NCI-H2227 (cell line): ENCODE measurements around the gene MICAL3.

ENCODE experiments used
- DNase-seq: peaks from one replicate; lab custom pipeline; 2025; ENCODE audit not compliant: unreplicated experiment; lab: John Stamatoyannopoulos, UW

The MICAL3 gene

DNA sequence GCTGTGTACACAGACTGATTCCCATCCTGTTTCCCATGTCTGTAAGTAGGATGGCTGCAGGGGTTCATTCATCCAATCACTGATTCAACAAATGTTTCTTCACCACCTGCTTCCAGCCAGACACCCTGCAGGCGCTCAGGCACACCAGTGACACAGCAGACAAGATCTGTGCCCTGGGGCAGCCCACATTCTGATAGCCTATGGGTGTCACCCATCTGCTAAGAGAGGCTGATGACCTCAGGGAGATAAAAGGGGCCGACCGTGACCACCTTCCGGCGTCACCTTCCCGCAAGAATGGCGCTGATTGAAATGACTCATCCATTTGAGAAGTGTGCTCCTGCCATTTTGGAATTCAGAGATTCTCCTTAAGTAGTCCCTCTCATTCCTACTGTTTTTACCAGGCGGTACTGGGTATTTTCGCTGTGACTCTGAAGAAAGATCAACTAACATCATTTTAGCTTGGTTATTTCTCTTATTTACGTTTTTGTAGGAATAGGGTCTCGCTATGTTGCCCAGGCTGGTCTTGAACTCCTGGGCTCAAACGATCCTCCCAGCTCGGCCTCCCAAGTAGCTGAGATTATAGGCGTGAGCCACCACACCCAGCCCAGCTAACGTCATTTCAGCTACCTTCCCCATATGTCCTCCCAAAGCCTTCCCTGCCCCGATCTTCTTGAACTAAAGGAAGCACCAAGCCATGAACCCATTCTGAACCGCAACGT, 176.8 kb downstream of the MICAL3 start:
- DNase-seq = peak; percentile 32

DNA sequence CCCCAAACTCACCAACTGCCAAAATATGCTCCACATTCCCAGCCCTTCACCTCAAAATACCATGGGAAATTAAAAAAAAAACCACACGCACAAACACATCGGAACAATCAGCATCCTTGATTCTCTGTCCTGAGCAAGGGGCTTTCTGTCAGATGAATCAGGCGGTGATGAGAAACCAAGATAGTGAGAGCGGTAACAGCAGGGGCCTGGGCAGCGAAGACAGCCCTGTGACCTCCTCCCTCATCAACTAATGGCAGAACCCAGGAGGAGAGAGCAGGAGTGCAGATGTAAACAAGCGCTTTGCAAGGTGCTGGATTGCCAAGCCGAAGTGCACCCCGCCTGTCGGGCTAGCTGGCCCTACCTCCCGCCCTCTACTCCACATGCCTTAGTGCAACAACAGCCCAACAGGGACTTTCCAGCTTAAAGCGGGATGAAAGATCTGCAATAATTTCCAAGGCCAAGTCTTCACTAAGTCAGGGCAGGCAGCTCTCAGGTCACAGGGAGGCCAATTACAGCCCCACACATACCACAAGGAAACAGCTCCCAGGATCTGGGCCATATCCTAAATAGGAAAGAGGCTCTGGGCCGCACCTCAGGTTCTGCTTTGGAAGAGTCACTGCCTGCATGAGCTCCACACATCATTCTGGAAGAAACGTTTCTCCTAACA, 177.9 kb downstream of the MICAL3 start:
- DNase-seq = no peak

- no peak for DNase-seq
Measured at GRCh38 chr22:17845790-17846189, 178.6 kb downstream of the MICAL3 start.

DNA sequence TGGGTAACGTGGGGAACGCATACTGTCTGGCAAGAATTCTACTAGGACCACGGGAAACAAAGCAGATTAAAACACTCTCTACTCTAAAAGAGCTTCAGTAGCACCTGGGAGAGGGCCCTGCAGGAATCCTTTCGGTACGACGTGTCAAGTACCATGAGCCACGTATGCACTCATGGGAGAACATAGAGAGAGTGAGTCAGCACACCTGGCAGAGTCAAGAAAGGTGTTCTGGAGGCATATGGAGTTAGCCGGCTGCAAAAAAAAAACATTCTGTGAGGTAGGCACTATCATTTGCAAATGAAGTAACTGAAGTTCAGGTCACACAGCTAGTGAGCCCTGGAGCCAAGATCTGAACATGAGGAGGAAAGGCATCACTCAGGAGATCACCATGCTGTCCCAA, 179.0 kb downstream of the MICAL3 start:
- DNase-seq = no peak

DNA sequence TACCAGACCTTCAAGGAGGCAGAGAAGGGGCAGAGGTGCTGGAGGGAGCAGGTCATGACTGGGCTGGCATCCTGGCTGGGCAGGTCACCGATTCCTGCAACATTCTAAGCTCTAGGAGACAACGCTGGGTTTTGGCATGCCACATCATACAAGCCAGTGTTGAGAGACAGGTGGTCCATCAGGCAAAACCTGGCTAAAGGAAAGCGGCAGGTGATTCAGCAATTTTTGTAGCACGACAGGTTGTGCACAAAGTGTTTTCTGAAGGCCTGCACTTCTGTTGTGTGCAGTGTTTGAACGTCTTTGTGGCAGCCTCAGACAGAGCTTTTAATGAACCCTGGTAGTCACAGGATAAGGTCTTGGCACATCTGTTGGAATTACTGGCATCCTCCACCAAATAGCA, 180.2 kb downstream of the MICAL3 start:
- DNase-seq = no peak

DNA sequence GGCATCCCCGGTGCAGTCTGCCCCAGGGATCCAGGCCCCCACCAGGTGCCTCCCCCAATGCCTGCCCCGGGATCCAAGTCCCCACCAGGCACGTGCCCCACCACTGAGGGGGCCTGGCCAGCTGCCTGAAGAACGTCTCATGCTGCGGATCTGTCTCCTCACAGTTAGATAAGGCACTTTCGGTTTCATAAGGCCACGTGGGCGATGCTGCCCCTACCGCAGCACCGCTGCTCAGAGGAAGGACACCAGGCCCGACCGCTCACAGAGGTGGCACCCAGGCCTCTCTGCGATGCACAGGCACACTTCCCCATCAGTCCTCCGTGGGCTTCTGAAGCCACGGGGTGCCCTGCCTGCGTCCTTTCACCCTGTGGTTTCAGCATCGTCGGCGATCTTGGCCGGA, 182.0 kb downstream of the MICAL3 start:
- DNase-seq = no peak

GRCh38 chr22:17841836-17842235, 182.5 kb downstream of the MICAL3 start:
- no peak for DNase-seq

DNA sequence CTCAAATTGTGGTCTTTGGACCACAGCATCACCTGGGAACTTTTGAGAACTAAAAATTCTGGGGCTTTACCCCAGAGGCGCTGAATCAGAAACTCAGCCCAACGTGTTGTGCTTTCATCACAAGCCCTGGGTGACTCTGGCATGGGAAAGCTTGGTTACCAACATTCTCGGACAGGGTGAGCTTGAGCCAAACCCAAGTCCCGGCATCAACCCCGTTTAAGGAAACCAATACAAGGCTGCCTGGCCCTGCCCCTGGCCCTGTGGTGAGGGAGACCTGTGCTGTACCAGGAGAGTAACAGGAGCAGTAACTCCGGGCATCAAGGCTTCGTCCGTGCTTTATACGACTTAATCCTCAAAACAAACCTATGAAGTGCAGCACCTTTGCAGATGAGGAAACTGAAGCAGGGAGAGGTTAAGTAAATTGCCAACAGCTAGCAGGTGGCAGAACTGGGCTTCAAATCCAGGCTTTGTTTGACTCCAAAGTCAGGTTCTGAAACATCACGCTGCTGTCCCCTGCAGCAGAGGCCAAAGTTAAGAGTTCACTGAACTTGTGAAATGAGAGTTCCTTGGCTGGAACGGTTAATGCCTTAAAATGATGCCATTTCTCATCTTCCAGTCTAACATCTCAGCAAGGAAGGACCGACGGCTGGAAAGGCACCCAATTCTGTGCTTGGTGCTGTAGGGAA, 186.0 kb downstream of the MICAL3 start:
- no peak for DNase-seq

- no peak for DNase-seq
Measured at GRCh38 chr22:17836992-17837742, 187.2 kb downstream of the MICAL3 start.

DNA sequence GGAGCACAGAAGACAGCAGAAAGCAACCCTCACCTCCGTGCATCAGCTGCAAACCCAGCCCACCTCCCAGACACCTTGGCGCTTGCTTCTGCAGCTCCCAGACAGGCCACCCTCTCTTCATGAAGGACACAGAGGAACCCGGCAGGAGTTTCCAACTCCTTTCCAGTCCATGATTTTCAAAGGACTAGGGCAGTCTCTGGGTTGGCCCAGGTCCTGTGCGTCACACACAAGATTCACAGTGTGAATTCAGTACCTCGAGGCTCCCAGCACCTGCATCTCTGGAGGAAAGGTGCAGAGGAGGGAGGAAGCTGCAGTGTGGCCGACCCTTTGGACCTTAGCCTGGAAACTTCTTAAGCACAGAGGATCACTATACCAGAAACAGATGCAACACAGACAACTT, 189.1 kb downstream of the MICAL3 start:
- DNase-seq = no peak

- DNase-seq = no peak
Measured at GRCh38 chr22:17833489-17833888, 190.9 kb downstream of the MICAL3 start.

GRCh38 chr22:17832665-17833064, 191.7 kb downstream of the MICAL3 start:
- no peak for DNase-seq

DNA sequence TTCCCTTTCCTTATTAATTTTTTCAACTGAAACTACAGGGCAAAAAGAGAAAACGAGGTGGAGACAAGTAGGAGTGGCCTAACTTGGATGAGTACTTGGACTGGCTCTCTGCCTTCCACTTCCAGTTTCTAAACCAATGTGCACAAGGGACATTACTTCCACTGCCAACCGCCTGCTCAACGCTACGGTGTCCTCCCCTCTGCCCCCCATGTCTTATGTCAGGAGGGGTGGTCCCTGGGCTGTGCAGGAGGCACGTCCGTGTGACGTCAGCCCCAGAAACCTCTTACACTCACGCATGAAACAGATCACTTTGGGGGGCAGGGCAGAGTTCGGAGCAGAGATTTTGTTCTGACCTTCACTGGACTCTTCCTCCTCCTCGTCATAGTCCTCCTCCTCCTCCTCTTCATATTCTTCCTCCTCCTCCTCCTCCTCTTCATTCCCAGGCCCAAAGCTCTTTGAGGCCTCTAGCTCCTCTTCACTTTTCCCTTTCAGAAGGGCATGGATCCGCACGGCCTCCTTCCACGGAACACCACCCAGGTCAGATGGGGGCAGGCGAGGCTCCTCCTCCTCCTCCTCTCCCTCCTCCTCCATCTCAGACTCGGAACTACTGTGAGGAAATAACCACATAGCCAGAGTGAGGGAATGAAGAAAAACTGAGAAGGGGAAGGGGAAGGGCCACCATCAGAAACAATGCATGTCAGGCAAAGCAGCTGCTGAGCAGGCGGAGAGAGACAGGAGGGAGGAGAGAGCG, 192.7 kb downstream of the MICAL3 start:
- DNase-seq = no peak

GRCh38 chr22:17830043-17830961, 194.1 kb downstream of the MICAL3 start:
- DNase-seq = peak; percentile 88

DNA sequence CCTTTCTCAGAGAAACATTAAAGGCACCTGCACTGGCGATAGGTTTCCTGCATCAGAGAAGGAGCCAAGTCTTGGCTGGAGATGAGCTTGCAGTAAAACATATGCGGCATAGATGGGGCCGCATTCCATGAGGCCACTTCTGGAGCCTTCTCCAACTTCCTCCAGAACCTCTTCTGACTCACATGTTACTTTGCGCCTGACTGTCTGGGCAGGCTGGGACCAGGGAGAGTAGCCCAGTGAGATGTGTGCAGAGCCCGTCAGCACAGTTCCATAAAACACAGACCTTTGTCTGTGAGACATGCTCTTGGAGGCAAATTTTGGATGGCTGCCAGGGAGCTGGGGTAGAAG, 194.7 kb downstream of the MICAL3 start:
- DNase-seq = no peak

GRCh38 chr22:17828502-17829080, 195.8 kb downstream of the MICAL3 start:
- DNase-seq = no peak

- DNase-seq = no peak
Measured at GRCh38 chr22:17827466-17827865, 196.9 kb downstream of the MICAL3 start.

- DNase-seq = no peak
Measured at GRCh38 chr22:17825876-17826550, 198.3 kb downstream of the MICAL3 start.

GRCh38 chr22:17824457-17824856, 199.9 kb downstream of the MICAL3 start:
- DNase-seq = no peak
